ENCODE results near the gene CNOT10. TPM values are rescaled to one million over a fixed set of nuclear protein-coding genes. Genes with fewer than 3 reads are reported as not detected.

The CNOT10 gene
- polyA plus RNA-seq, 1 experiment, result 22.9 TPM

- no peaks in the 10 kb centered on the region for H3K9me3 ChIP-seq (ENCODE audit: control insufficient read depth, insufficient read depth, low read length)
- H3K4me3 ChIP-seq (ENCODE audit: low read depth, low read length), result no peak overlapping the region
- TF ChIP-seq CTCF (IDR thresholded peaks at IDR 0.05; ENCODE audit: low read depth, low read length), result no peak
- no peak for DNase-seq (ENCODE audit: low read depth, low spot score)
- ChIA-PET CTCF (no interaction called here), POLR2A (no interaction called here)
- no peaks in the 10 kb centered on the region for H3K27me3 ChIP-seq (ENCODE audit: control insufficient read depth, insufficient read depth, low read length)
- no peak overlapping the region for H3K27ac ChIP-seq (ENCODE audit: low read depth, low read length)
Measured at GRCh38 chr3:32703491-32703972, 18.5 kb downstream of the CNOT10 start.

- POLR2A ChIA-PET, result no interaction called here
- Histone ChIP-seq H3K27ac (ENCODE audit: low read depth, low read length) (no peak overlapping the region), H3K4me3 (ENCODE audit: low read depth, low read length) (no peak overlapping the region), H3K9me3 (ENCODE audit: control insufficient read depth, insufficient read depth, low read length) (no peaks in the 10 kb centered on the region), H3K27me3 (ENCODE audit: control insufficient read depth, insufficient read depth, low read length) (no peaks in the 10 kb centered on the region)
- no peak for TF ChIP-seq CTCF (IDR thresholded peaks at IDR 0.05; ENCODE audit: low read depth, low read length)
- CTCF ChIA-PET, result interaction anchor here (0.5 to 1.7 kb wide), 4 partner anchors 30 to 835 kb away, joined by 3 to 6 read pairs (median 3); no protein-coding TSS in a partner anchor
- no peak for DNase-seq (ENCODE audit: low read depth, low spot score)
Measured at GRCh38 chr3:32705232-32705631, 20.2 kb downstream of the CNOT10 start.

GRCh38 chr3:32706348-32707025, 21.5 kb downstream of the CNOT10 start:
- ChIA-PET POLR2A (interaction anchor here (0.6 kb wide), 1 partner anchor 300 kb away, joined by 3 read pairs; no protein-coding TSS in a partner anchor), CTCF (interaction anchor here (1.7 kb wide), 1 partner anchor 74 kb away, joined by 6 read pairs; no protein-coding TSS in a partner anchor)
- no peak overlapping the region for H3K4me3 ChIP-seq (ENCODE audit: low read depth, low read length)
- TF ChIP-seq CTCF (IDR thresholded peaks at IDR 0.05; ENCODE audit: low read depth, low read length), result no peak
- H3K27me3 ChIP-seq (ENCODE audit: control insufficient read depth, insufficient read depth, low read length), result no peaks in the 10 kb centered on the region
- no peak for DNase-seq (ENCODE audit: low read depth, low spot score)
- no peaks in the 10 kb centered on the region for H3K9me3 ChIP-seq (ENCODE audit: control insufficient read depth, insufficient read depth, low read length)
- no peak overlapping the region for H3K27ac ChIP-seq (ENCODE audit: low read depth, low read length)

- Histone ChIP-seq H3K27me3 (ENCODE audit: control insufficient read depth, insufficient read depth, low read length) (no peaks in the 10 kb centered on the region), H3K9me3 (ENCODE audit: control insufficient read depth, insufficient read depth, low read length) (no peaks in the 10 kb centered on the region), H3K27ac (ENCODE audit: low read depth, low read length) (no peak overlapping the region), H3K4me3 (ENCODE audit: low read depth, low read length) (no peak overlapping the region)
- ChIA-PET POLR2A (interaction anchor here (0.6 kb wide), 1 partner anchor 301 kb away, joined by 3 read pairs; no protein-coding TSS in a partner anchor), CTCF (interaction anchor here (0.5 kb wide), 1 partner anchor 11 kb away, joined by 3 read pairs; no protein-coding TSS in a partner anchor)
- DNase-seq (ENCODE audit: low read depth, low spot score), result no peak
- TF ChIP-seq CTCF (IDR thresholded peaks at IDR 0.05; ENCODE audit: low read depth, low read length), result no peak
Measured at GRCh38 chr3:32707026-32707370, 22.0 kb downstream of the CNOT10 start.

- Histone ChIP-seq H3K9me3 (ENCODE audit: control insufficient read depth, insufficient read depth, low read length) (no peaks in the 10 kb centered on the region), H3K27ac (ENCODE audit: low read depth, low read length) (no peak overlapping the region), H3K27me3 (ENCODE audit: control insufficient read depth, insufficient read depth, low read length) (no peaks in the 10 kb centered on the region), H3K4me3 (ENCODE audit: low read depth, low read length) (no peak overlapping the region)
- POLR2A ChIA-PET, result no interaction called here
- TF ChIP-seq CTCF (IDR thresholded peaks at IDR 0.05; ENCODE audit: low read depth, low read length), result no peak
- CTCF ChIA-PET, result interaction anchor here (0.7 kb wide), 1 partner anchor 90 kb away, joined by 3 read pairs; no protein-coding TSS in a partner anchor
- DNase-seq (ENCODE audit: low read depth, low spot score), result no peak
Measured at GRCh38 chr3:32708672-32709283, 23.8 kb downstream of the CNOT10 start.
